K562 (cell line): ENCODE results near the gene RFNG. TPM values are rescaled to one million over a fixed set of nuclear protein-coding genes. Genes with fewer than 3 reads are reported as not detected.

ENCODE experiments used
- ATAC-seq: fragments of 200-7000 bp; cut with Tn5 transposase; 3 replicates; pipeline ENCODE4 v1.9.1; 2020; ENCODE audit warnings: moderate library complexity
- BruUV-seq: library from RNA; stranded (reverse); fragments of 400-500 nt; replicated peaks from 2 replicates; lab custom pipeline; 2021; lab: Mats Ljungman, UMichigan
- CTCF ChIA-PET: fragments of 300-600 bp; formaldehyde crosslinking; extraction: SDS; loops from one replicate; lab custom pipeline; 2021; ENCODE audit warnings: low intra/inter-chr PET ratio; lab: Yijun Ruan, JAX
- POLR2A ChIA-PET: fragments of 300-600, 350-650 bp; sonication (Branson Sonifier 250); formaldehyde crosslinking; extraction: SDS; loops from one replicate; lab custom pipeline; 2021; ENCODE audit warnings: antibody characterized with exemption, inconsistent platforms; lab: Yijun Ruan, JAX
- DNase-seq, 4 experiments: peaks; one replicate each; pipeline versions ENCODE4 v3.0.0 to v3.0.0-alpha.2; 2011 to 2018; ENCODE audit warnings: low spot score in 3 of 4, mixed read lengths in 3 of 4; ENCODE audit errors: extremely low read depth in 1 of 4
- FAIRE-seq: peaks from 2 replicates; lab custom pipeline; 2011; peaks lifted over from hg19 to GRCh38; lab: Jason Lieb, UNC
- H2AFZ ChIP-seq: 2 replicates; pipeline ENCODE4 v1.6.0; 2011; ENCODE audit warnings: low read depth, low read length, control low read depth, inconsistent platforms
- H3K27ac ChIP-seq: fragments of 200-600 bp; 3 replicates; pipeline ENCODE4 v1.8.0; 2011; ENCODE audit warnings: low read depth, mild to moderate bottlenecking, control low read depth, inconsistent platforms, low read length, moderate library complexity, mixed read lengths; ENCODE audit errors: extremely low read depth
- H3K27me3 ChIP-seq, 2 experiments: fragments of 300-600 bp in 1 of 2; 2 replicates in 1 of 2; 3 replicates in 1 of 2; pipeline versions ENCODE4 v1.6.0 to v1.8.0; 2011; ENCODE audit warnings: inconsistent platforms in 2 of 2, low read length in 2 of 2, mild to moderate bottlenecking in 1 of 2, mixed read lengths in 1 of 2, moderate library complexity in 1 of 2; ENCODE audit not compliant: control insufficient read depth in 2 of 2, insufficient read depth in 2 of 2
- H3K36me3 ChIP-seq: fragments of 300-600 bp; 3 replicates; pipeline ENCODE4 v1.8.0; 2011; ENCODE audit warnings: mild to moderate bottlenecking, low read length, inconsistent platforms; ENCODE audit not compliant: control insufficient read depth, insufficient read depth
- H3K4me1 ChIP-seq, 2 experiments: fragments of 200-600 bp in 1 of 2; replicated peaks in 1 of 2; 2 replicates in 1 of 2; 3 replicates in 1 of 2; pipeline versions ENCODE4 v1.5.1 to v1.8.0; 2011; ENCODE audit warnings: inconsistent platforms in 2 of 2, low read length in 2 of 2, mild to moderate bottlenecking in 1 of 2, mixed read lengths in 1 of 2, moderate library complexity in 1 of 2; ENCODE audit not compliant: control insufficient read depth in 2 of 2, insufficient read depth in 2 of 2
- H3K4me2 ChIP-seq: 2 replicates; pipeline ENCODE4 v1.6.1; 2011; ENCODE audit warnings: low read length, control low read depth, inconsistent platforms, mixed read lengths; ENCODE audit not compliant: insufficient read depth
- H3K4me3 ChIP-seq: fragments of 200-600 bp; sonication (generic), shearing (Covaris generic); 2 replicates; pipeline ENCODE4 v1.5.1; 2016; ENCODE audit warnings: control low read depth, inconsistent platforms
- H3K79me2 ChIP-seq: fragments of 200-600 bp; 3 replicates; pipeline ENCODE4 v1.8.0; 2011; ENCODE audit warnings: low read length, inconsistent platforms; ENCODE audit not compliant: control insufficient read depth, insufficient read depth
- H3K9ac ChIP-seq, 2 experiments: 2 replicates each; pipeline versions ENCODE4 v1.6.0 to v1.6.1; 2011; ENCODE audit warnings: low read depth in 2 of 2, low read length in 2 of 2, control low read depth in 1 of 2, inconsistent platforms in 1 of 2, mild to moderate bottlenecking in 1 of 2, mixed read lengths in 1 of 2; ENCODE audit not compliant: insufficient read depth in 1 of 2
- H3K9me1 ChIP-seq: one replicate; pipeline ENCODE4 v1.6.0; 2011; ENCODE audit warnings: inconsistent platforms, mild to moderate bottlenecking, low read length, moderate library complexity; ENCODE audit not compliant: control insufficient read depth, insufficient read depth
- H3K9me3 ChIP-seq: replicated peaks from 2 replicates; pipeline ENCODE4 v1.5.1; 2011; ENCODE audit warnings: low read depth, low read length, inconsistent platforms; ENCODE audit not compliant: control insufficient read depth, insufficient read depth
- H4K20me1 ChIP-seq: replicated peaks from 2 replicates; pipeline ENCODE4 v1.6.1; 2011; ENCODE audit warnings: low read length, inconsistent platforms, mixed read lengths; ENCODE audit not compliant: control insufficient read depth, insufficient read depth
- FOXJ3 ChIP-seq: sonication (generic); formaldehyde crosslinking; IDR thresholded peaks from 2 replicates; pipeline ENCODE4 v1.4.0; 2020; ENCODE audit warnings: mild to moderate bottlenecking, missing genetic modification reagents
- SIX5 ChIP-seq, 2 experiments: IDR thresholded peaks; 2 replicates each; pipeline ENCODE4 v1.6.1; 2011; ENCODE audit warnings: low read length in 2 of 2, borderline replicate concordance in 1 of 2, low read depth in 1 of 2, mild to moderate bottlenecking in 1 of 2, moderate library complexity in 1 of 2; ENCODE audit not compliant: insufficient read depth in 1 of 2
- SLC30A9 ChIP-seq: fragments of 250-450 bp; sonication (Bioruptor Pico); IDR thresholded peaks from 2 replicates; pipeline ENCODE4 v1.8.0; 2022; ENCODE audit warnings: mild to moderate bottlenecking, moderate library complexity
- TCF3 ChIP-seq: sonication (generic); formaldehyde crosslinking; IDR thresholded peaks from 2 replicates; pipeline ENCODE4 v1.4.0; 2020; ENCODE audit warnings: mild to moderate bottlenecking, missing genetic modification reagents
- WGBS: fragments of 100-300 bp; shearing (Covaris generic); methylation state at CpG from one replicate; pipeline ENCODE4 v1.1.6; 2016; ENCODE audit warnings: low coverage, mixed read lengths; ENCODE audit not compliant: insufficient coverage; ENCODE audit errors: missing lambda C conversion rate; 5-methylcytosine and 5-hydroxymethylcytosine counted together
- in situ Hi-C: fragments of 300-500 bp; cut with MboI; formaldehyde crosslinking; loops from 4 replicates; pipeline ENCODE4 v1.15.0; 2018; ENCODE audit warnings: inconsistent platforms, mixed read lengths
- intact Hi-C: fragments of 100-400 bp; cut with micrococcal nuclease; formaldehyde crosslinking; loops from 2 replicates; pipeline ENCODE4 v1.14.2; 2022
- polyA plus RNA-seq, 8 experiments: library from polyadenylated mRNA; depleted of rRNA in 4 of 8; stranded (reverse) in 5 of 8; unstranded in 3 of 8; fragments of >200 nt; fragmentation: Nextera tagmentation in 2 of 8; fragmentation: Illumina TruSeq in 1 of 8; extraction: Ambion mirVana in 2 of 8; extraction: Trizol in 1 of 8; gene quantifications; 2 replicates each; pipeline versions ENCODE4 v1.2.1 to v1.2.3, GENCODE V29; 2011 to 2014; ENCODE audit warnings: inconsistent platforms in 1 of 8, missing spikeins in 1 of 8
- total RNA-seq, 7 experiments: library from RNA; depleted of rRNA in 6 of 7; stranded (reverse); fragments of >200 nt in 6 of 7; fragmentation: Illumina TruSeq in 2 of 7; extraction: Trizol in 2 of 7; gene quantifications; 2 replicates each; pipeline versions ENCODE4 v1.2.1 to v1.2.3, GENCODE V29; 2011 to 2021; ENCODE audit warnings: low replicate concordance in 1 of 7
- TF ChIP-seq, protein P1 (sequence below), 2 experiments: fragments of 450-650 bp in 1 of 2; sonication (generic) in 1 of 2; formaldehyde crosslinking in 1 of 2; IDR thresholded peaks; 2 replicates each; pipeline versions ENCODE4 v1.7.1 to v1.9.0; 2016 to 2022; ENCODE audit warnings: inconsistent platforms in 1 of 2, mild to moderate bottlenecking in 1 of 2, missing genetic modification reagents in 1 of 2
- TF ChIP-seq, protein P2 (sequence below): fragments of 450-650 bp; IDR thresholded peaks from 2 replicates; pipeline ENCODE4 v1.6.1; 2016; ENCODE audit warnings: borderline replicate concordance

Gene RFNG
- total and polyA plus RNA-seq, 9 of the 15 experiments (the other 6 are each of a cell fraction or from before 2014, with no cell fraction given), result 0.32 to 32.8 (median 9.5) TPM

GRCh38 chr17:82042649-82043048 is 9.0 kb downstream of the RFNG start:
- no TSS peak for BruUV-seq
- TF ChIP-seq TCF3 (CRISPR knock-in tag), result no peak
- no peak for TF ChIP-seq SLC30A9 (CRISPR knock-in tag)
- no peak for TF ChIP-seq SIX5 (IDR thresholded peaks at IDR 0.05; ENCODE audit: borderline replicate concordance in 1 of 2, insufficient read depth in 1 of 2, low read depth in 1 of 2, low read length in 2 of 2)
- TF ChIP-seq FOXJ3 (CRISPR knock-in tag), result no peak
- TF ChIP-seq, protein P1, sequence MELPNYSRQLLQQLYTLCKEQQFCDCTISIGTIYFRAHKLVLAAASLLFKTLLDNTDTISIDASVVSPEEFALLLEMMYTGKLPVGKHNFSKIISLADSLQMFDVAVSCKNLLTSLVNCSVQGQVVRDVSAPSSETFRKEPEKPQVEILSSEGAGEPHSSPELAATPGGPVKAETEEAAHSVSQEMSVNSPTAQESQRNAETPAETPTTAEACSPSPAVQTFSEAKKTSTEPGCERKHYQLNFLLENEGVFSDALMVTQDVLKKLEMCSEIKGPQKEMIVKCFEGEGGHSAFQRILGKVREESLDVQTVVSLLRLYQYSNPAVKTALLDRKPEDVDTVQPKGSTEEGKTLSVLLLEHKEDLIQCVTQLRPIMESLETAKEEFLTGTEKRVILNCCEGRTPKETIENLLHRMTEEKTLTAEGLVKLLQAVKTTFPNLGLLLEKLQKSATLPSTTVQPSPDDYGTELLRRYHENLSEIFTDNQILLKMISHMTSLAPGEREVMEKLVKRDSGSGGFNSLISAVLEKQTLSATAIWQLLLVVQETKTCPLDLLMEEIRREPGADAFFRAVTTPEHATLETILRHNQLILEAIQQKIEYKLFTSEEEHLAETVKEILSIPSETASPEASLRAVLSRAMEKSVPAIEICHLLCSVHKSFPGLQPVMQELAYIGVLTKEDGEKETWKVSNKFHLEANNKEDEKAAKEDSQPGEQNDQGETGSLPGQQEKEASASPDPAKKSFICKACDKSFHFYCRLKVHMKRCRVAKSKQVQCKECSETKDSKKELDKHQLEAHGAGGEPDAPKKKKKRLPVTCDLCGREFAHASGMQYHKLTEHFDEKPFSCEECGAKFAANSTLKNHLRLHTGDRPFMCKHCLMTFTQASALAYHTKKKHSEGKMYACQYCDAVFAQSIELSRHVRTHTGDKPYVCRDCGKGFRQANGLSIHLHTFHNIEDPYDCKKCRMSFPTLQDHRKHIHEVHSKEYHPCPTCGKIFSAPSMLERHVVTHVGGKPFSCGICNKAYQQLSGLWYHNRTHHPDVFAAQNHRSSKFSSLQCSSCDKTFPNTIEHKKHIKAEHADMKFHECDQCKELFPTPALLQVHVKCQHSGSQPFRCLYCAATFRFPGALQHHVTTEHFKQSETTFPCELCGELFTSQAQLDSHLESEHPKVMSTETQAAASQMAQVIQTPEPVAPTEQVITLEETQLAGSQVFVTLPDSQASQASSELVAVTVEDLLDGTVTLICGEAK (IDR thresholded peaks at IDR 0.05), result no peak
- TF ChIP-seq, protein P1 (CRISPR knock-in tag; IDR thresholded peaks at IDR 0.05), result no peak
- TF ChIP-seq, protein P2, sequence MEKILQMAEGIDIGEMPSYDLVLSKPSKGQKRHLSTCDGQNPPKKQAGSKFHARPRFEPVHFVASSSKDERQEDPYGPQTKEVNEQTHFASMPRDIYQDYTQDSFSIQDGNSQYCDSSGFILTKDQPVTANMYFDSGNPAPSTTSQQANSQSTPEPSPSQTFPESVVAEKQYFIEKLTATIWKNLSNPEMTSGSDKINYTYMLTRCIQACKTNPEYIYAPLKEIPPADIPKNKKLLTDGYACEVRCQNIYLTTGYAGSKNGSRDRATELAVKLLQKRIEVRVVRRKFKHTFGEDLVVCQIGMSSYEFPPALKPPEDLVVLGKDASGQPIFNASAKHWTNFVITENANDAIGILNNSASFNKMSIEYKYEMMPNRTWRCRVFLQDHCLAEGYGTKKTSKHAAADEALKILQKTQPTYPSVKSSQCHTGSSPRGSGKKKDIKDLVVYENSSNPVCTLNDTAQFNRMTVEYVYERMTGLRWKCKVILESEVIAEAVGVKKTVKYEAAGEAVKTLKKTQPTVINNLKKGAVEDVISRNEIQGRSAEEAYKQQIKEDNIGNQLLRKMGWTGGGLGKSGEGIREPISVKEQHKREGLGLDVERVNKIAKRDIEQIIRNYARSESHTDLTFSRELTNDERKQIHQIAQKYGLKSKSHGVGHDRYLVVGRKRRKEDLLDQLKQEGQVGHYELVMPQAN, result no peak
- 44% methylated on average over 9 of the region's 9 CpGs for WGBS

More at GRCh38 chr17:82042649-82043048, 9.0 kb downstream of the RFNG start:
- intact Hi-C loops (no loop called here), in situ Hi-C loops (no loop called here)
- no peaks in the 10 kb centered on the region for H3K79me2 ChIP-seq
- H3K9me1 ChIP-seq, result peaks cover 2% of the 10 kb centered on the region
- no peak overlapping the region for H3K4me3 ChIP-seq
- H3K4me2 ChIP-seq, result no peak overlapping the region
- H2AFZ ChIP-seq, result no peak overlapping the region
- H3K27ac ChIP-seq, result no peak overlapping the region; the same call in 2 of the 3 replicates
- ATAC-seq, result no peak
- no peaks in the 10 kb centered on the region for H3K9me3 ChIP-seq
- peaks cover 3 to 48% of the 10 kb centered on the region in 2 experiments; a peak in 4 of 5 replicates for H3K4me1 ChIP-seq
- DNase-seq, result no peak
- CTCF ChIA-PET, result interaction anchor here (0.7 kb wide), 1 partner anchor 12 kb away, joined by 3 read pairs; no protein-coding TSS in a partner anchor
- H4K20me1 ChIP-seq, result no peaks in the 10 kb centered on the region
- peaks cover 9% of the 10 kb centered on the region; the same call in 2 of the 3 replicates for H3K36me3 ChIP-seq
- POLR2A ChIA-PET, result interaction anchor here (1.7 kb wide), 1 partner anchor 8 kb away, joined by 5 read pairs; no protein-coding TSS in a partner anchor
- H3K9ac ChIP-seq, result 0 out of 4 replicates have a peak overlapping the region, but pooled peaks of 1 of the 2 experiments have one; percentile 14
- no peaks in the 10 kb centered on the region for H3K27me3 ChIP-seq
- FAIRE-seq, result no peak
